Calu3 (cell line): Measurements from ENCODE around the gene ACADSB. TPM values are rescaled to one million over a fixed set of nuclear protein-coding genes. Genes with fewer than 3 reads are reported as not detected.

Experiments used
- BruUV-seq: library from RNA; stranded (reverse); fragments of 400-500 nt; replicated peaks from 2 replicates; lab custom pipeline; 2021; lab: Mats Ljungman, UMichigan
- CTCF ChIA-PET: fragments of 300-600 bp; sonication (Branson Sonifier 250); formaldehyde crosslinking; loops from one replicate; lab custom pipeline; 2022; ENCODE audit warnings: antibody characterized with exemption; lab: Charles Lee
- DNase-seq: peaks from one replicate; pipeline ENCODE4 v3.0.0; 2022
- H3K27ac Mint-ChIP-seq: one replicate; pipeline ENCODE4 v1.8.0; 2022; ENCODE audit warnings: mixed read lengths; ENCODE audit not compliant: unreplicated experiment
- H3K27me3 Mint-ChIP-seq: one replicate; pipeline ENCODE4 v1.8.0; 2022; ENCODE audit warnings: mixed read lengths; ENCODE audit not compliant: unreplicated experiment
- H3K36me3 Mint-ChIP-seq: one replicate; pipeline ENCODE4 v1.8.0; 2022; ENCODE audit warnings: mild to moderate bottlenecking, moderate library complexity, mixed read lengths; ENCODE audit not compliant: insufficient read depth, unreplicated experiment
- H3K4me1 Mint-ChIP-seq: one replicate; pipeline ENCODE4 v1.8.0; 2022; ENCODE audit warnings: mild to moderate bottlenecking, low read depth, mixed read lengths; ENCODE audit not compliant: unreplicated experiment
- H3K4me3 Mint-ChIP-seq: one replicate; pipeline ENCODE4 v1.8.0; 2022; ENCODE audit warnings: mild to moderate bottlenecking, low read depth, moderate library complexity, mixed read lengths; ENCODE audit not compliant: unreplicated experiment
- H3K9me3 Mint-ChIP-seq: one replicate; pipeline ENCODE4 v1.8.0; 2022; ENCODE audit warnings: low read depth, mixed read lengths; ENCODE audit not compliant: unreplicated experiment
- CTCF ChIP-seq: fragments of 200-600 bp; IDR thresholded peaks from one replicate; pipeline ENCODE4 v1.8.0; 2022; ENCODE audit warnings: antibody characterized with exemption; ENCODE audit not compliant: unreplicated experiment
- intact Hi-C: fragments of 100-400 bp; cut with micrococcal nuclease; formaldehyde crosslinking; loops from one replicate; pipeline ENCODE4 v1.10.0; 2022; ENCODE audit not compliant: unreplicated experiment
- total RNA-seq: library from RNA; stranded (reverse); gene quantifications from 2 replicates; pipeline ENCODE4 v1.2.3, GENCODE V29; 2022

The ACADSB gene
- total RNA-seq, 1 experiment from 2014 or later, result 11.3 TPM

- H3K4me1 Mint-ChIP-seq, result no peaks in the 10 kb centered on the region
- no peaks in the 10 kb centered on the region for H3K27me3 Mint-ChIP-seq
- no peak for TF ChIP-seq CTCF
- H3K27ac Mint-ChIP-seq, result peak overlapping the region; percentile 74
- peaks cover 26% of the 10 kb centered on the region for H3K36me3 Mint-ChIP-seq
- no peaks in the 10 kb centered on the region for H3K9me3 Mint-ChIP-seq
- peak; percentile 1 for DNase-seq
- intact Hi-C loops, result no loop called here
- BruUV-seq, result no TSS peak
- CTCF ChIA-PET, result no interaction called here
- peak overlapping the region; percentile 91 for H3K4me3 Mint-ChIP-seq
Observed at GRCh38 chr10:123009105-123009820, 457 bp downstream of the ACADSB start.

- no peak for DNase-seq
- CTCF ChIA-PET, result no interaction called here
- Mint-ChIP-seq H3K9me3 (no peaks in the 10 kb centered on the region), H3K27me3 (no peaks in the 10 kb centered on the region), H3K4me1 (no peaks in the 10 kb centered on the region), H3K27ac (no peak overlapping the region), H3K36me3 (peaks cover 26% of the 10 kb centered on the region), H3K4me3 (no peak overlapping the region)
- intact Hi-C loops, result no loop called here
- TF ChIP-seq CTCF, result no peak
- BruUV-seq, result no TSS peak
Observed at GRCh38 chr10:123011987-123012386, 3.2 kb downstream of the ACADSB start.

- H3K4me1 Mint-ChIP-seq, result no peaks in the 10 kb centered on the region
- H3K9me3 Mint-ChIP-seq, result no peaks in the 10 kb centered on the region
- no peak overlapping the region for H3K27ac Mint-ChIP-seq
- H3K36me3 Mint-ChIP-seq, result peaks cover 12% of the 10 kb centered on the region
- no peaks in the 10 kb centered on the region for H3K27me3 Mint-ChIP-seq
- no peak for DNase-seq
- CTCF ChIA-PET, result no interaction called here
- intact Hi-C loops, result no loop called here
- BruUV-seq, result no TSS peak
- no peak overlapping the region for H3K4me3 Mint-ChIP-seq
- no peak for TF ChIP-seq CTCF
Observed at GRCh38 chr10:123013456-123014419, 4.9 kb downstream of the ACADSB start.

- no peak for TF ChIP-seq CTCF
- no TSS peak for BruUV-seq
- intact Hi-C loops, result no loop called here
- Mint-ChIP-seq H3K4me1 (no peaks in the 10 kb centered on the region), H3K9me3 (no peaks in the 10 kb centered on the region), H3K36me3 (peaks cover 2% of the 10 kb centered on the region), H3K27me3 (no peaks in the 10 kb centered on the region), H3K4me3 (no peak overlapping the region), H3K27ac (no peak overlapping the region)
- CTCF ChIA-PET, result no interaction called here
- DNase-seq, result no peak
Observed at GRCh38 chr10:123014772-123015171, 6.0 kb downstream of the ACADSB start.
